Fibroblast of lung (primary cell): Measurements from ENCODE around the gene FOSL2. TPM values are rescaled to one million over a fixed set of nuclear protein-coding genes. Genes with fewer than 3 reads are reported as not detected.

ENCODE experiments used
- DNase-seq, 2 donors: peaks; one replicate each; pipeline versions ENCODE4 v3.0.0 to v3.0.0-alpha.2; 2010; ENCODE audit warnings: low read depth in 2 of 2
- H2AFZ ChIP-seq: 2 replicates; pipeline ENCODE4 v1.5.1; 2012; ENCODE audit warnings: low read length, control low read depth, inconsistent platforms
- H3K27ac ChIP-seq: 2 replicates; pipeline ENCODE4 v1.5.1; 2011; ENCODE audit warnings: low read length, control low read depth; ENCODE audit not compliant: insufficient read depth
- H3K27me3 ChIP-seq: 2 replicates; pipeline ENCODE4 v1.5.1; 2011; ENCODE audit warnings: mild to moderate bottlenecking, low read length; ENCODE audit not compliant: control insufficient read depth, insufficient read depth
- H3K36me3 ChIP-seq: 2 replicates; pipeline ENCODE4 v1.5.1; 2011; ENCODE audit warnings: low read length; ENCODE audit not compliant: control insufficient read depth, insufficient read depth
- H3K4me1 ChIP-seq: 2 replicates; pipeline ENCODE4 v1.5.1; 2011; ENCODE audit warnings: low read length; ENCODE audit not compliant: control insufficient read depth, insufficient read depth; ENCODE audit errors: extremely low read depth
- H3K4me2 ChIP-seq: 2 replicates; pipeline ENCODE4 v1.5.1; 2011; ENCODE audit warnings: low read length, control low read depth; ENCODE audit not compliant: insufficient read depth; ENCODE audit errors: extremely low read depth
- H3K4me3 ChIP-seq, 4 experiments: fragments of 200-600 bp in 1 of 4; sonication (generic) in 1 of 4; replicated peaks in 1 of 4; 2 replicates each; pipeline ENCODE4 v1.5.1; 2011 to 2016; ENCODE audit warnings: low read length in 4 of 4, low read depth in 3 of 4, mild to moderate bottlenecking in 3 of 4, control low read depth in 2 of 4, inconsistent platforms in 1 of 4, mixed read lengths in 1 of 4; ENCODE audit not compliant: insufficient read depth in 1 of 4; ENCODE audit errors: control extremely low read depth in 1 of 4
- H3K79me2 ChIP-seq: 2 replicates; pipeline ENCODE4 v1.5.1; 2012; ENCODE audit warnings: mild to moderate bottlenecking, low read length, inconsistent platforms; ENCODE audit not compliant: control insufficient read depth, insufficient read depth
- H3K9ac ChIP-seq: 2 replicates; pipeline ENCODE4 v1.5.1; 2011; ENCODE audit warnings: mild to moderate bottlenecking, low read length, control low read depth; ENCODE audit not compliant: insufficient read depth
- H3K9me3 ChIP-seq: 2 replicates; pipeline ENCODE4 v1.5.1; 2012; ENCODE audit warnings: low read depth, low read length; ENCODE audit not compliant: control insufficient read depth, insufficient read depth
- H4K20me1 ChIP-seq: 2 replicates; pipeline ENCODE4 v1.5.1; 2011; ENCODE audit warnings: low read length; ENCODE audit not compliant: control insufficient read depth, insufficient read depth; ENCODE audit errors: extremely low read depth
- CTCF ChIP-seq, 2 donors: IDR thresholded peaks in 1 of 2; conservative IDR thresholded peaks in 1 of 2; 1 replicate in 1 of 2; 2 replicates in 1 of 2; pipeline ENCODE4 v1.5.1; 2011 to 2012; ENCODE audit warnings: low read length in 2 of 2, control low read depth in 1 of 2, inconsistent platforms in 1 of 2, low read depth in 1 of 2, mild to moderate bottlenecking in 1 of 2
- EZH2 ChIP-seq: IDR thresholded peaks from 2 replicates; pipeline ENCODE4 v1.5.1; 2012; ENCODE audit warnings: low read length, control low read depth, mild to moderate bottlenecking; ENCODE audit errors: missing control alignments
- polyA plus RNA-seq, 2 donors: library from polyadenylated mRNA; depleted of rRNA in 1 of 2; stranded (reverse) in 1 of 2; unstranded in 1 of 2; fragments of >200 nt; gene quantifications; 2 replicates each; pipeline ENCODE4 v1.2.1, GENCODE V29; 2011 to 2012; ENCODE audit warnings: missing spikeins in 1 of 2
- total RNA-seq: library from RNA; depleted of rRNA; stranded (reverse); fragments of >200 nt; gene quantifications from 2 replicates; pipeline ENCODE4 v1.2.1, GENCODE V29; 2014

Gene FOSL2
- total and polyA plus RNA-seq, 2 donors (not counting 1 experiment from before 2014, with no cell fraction given), result 58.9 to 83.6 TPM

GRCh38 chr2:28355521-28356094 is 37.0 kb upstream of the FOSL2 start:
- Histone ChIP-seq H4K20me1 (no peaks in the 10 kb centered on the region), H3K4me2 (no peak overlapping the region), H3K27ac (peak overlapping the region; percentile 73), H3K9ac (peak overlapping the region; percentile 42), H3K4me1 (peaks cover 21% of the 10 kb centered on the region), H3K27me3 (no peaks in the 10 kb centered on the region), H3K36me3 (no peaks in the 10 kb centered on the region), H3K9me3 (no peaks in the 10 kb centered on the region), H2AFZ (peak overlapping the region; percentile 84), H3K79me2 (no peaks in the 10 kb centered on the region), H3K4me3 (no peak overlapping the region)
- no peak for DNase-seq
- TF ChIP-seq EZH2 (no peak), CTCF (conservative IDR thresholded peaks at IDR 0.05 in 1 of 2, IDR thresholded peaks at IDR 0.05 in 1 of 2; ENCODE audit: low read depth in 1 of 2, low read length in 2 of 2) (no peak)

DNA sequence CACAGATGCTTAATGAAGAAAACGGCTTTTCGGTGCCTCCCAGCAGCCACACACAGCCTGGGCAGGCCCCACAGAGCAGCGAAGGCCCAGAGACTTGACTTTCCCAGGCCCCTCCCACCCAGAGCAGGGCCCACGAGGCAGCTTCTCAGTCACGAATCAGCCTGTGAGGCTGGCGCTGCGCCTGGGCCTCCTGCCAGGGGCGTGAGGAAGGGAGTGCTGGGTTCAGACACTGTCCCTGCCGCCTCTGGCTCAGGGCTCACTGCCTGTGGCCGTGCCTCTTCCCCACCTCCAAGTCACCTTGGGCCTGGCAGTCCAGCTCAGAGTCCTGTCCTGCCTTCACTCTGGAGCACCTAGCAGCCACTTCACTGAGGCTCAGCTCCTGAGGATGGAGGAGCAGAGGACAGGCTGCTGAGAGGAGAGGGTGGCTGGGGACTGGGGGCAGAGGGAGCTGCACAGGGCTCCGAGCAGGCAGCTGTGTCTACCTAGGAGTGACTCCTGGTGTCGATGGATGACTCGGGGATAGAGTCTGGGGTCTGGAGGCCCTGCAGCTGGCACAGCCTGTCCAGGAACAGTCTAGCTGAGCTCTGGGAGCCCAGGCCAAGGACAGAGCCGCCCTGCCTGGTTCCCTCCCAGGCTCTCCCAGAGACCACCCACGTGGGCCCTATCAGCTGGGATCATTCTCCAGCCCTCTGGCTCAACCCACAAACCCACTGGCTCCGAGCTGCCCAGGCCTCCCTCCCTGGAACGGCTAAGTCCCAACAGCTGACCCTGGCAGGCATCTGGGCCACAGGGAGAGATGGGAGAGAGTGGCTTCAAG is 36.4 kb upstream of the FOSL2 start:
- Histone ChIP-seq H3K9ac (peak overlapping the region; percentile 42), H3K4me2 (no peak overlapping the region), H3K27ac (peak overlapping the region; percentile 73), H3K79me2 (no peaks in the 10 kb centered on the region), H3K27me3 (no peaks in the 10 kb centered on the region), H2AFZ (peak overlapping the region; percentile 84), H3K4me1 (peaks cover 21% of the 10 kb centered on the region), H4K20me1 (no peaks in the 10 kb centered on the region), H3K36me3 (no peaks in the 10 kb centered on the region), H3K4me3 (no peak overlapping the region), H3K9me3 (no peaks in the 10 kb centered on the region)
- DNase-seq, result peak; percentile 81 to 89
- TF ChIP-seq EZH2, result no peak
- TF ChIP-seq CTCF (conservative IDR thresholded peaks at IDR 0.05 in 1 of 2, IDR thresholded peaks at IDR 0.05 in 1 of 2; ENCODE audit: low read depth in 1 of 2, low read length in 2 of 2), result no peak

- Histone ChIP-seq H2AFZ (no peak overlapping the region), H4K20me1 (no peaks in the 10 kb centered on the region), H3K9ac (no peak overlapping the region)
These were observed 35.6 kb upstream of the FOSL2 start for GRCh38 chr2:28357055-28357454.

More at GRCh38 chr2:28357055-28357454, 35.6 kb upstream of the FOSL2 start:
- no peak overlapping the region for H3K4me2 ChIP-seq
- no peaks in the 10 kb centered on the region for H3K79me2 ChIP-seq
- H3K9me3 ChIP-seq, result no peaks in the 10 kb centered on the region
- DNase-seq, result no peak
- TF ChIP-seq EZH2 (no peak), CTCF (conservative IDR thresholded peaks at IDR 0.05 in 1 of 2, IDR thresholded peaks at IDR 0.05 in 1 of 2; ENCODE audit: low read depth in 1 of 2, low read length in 2 of 2) (no peak)
- no peak overlapping the region for H3K4me3 ChIP-seq
- no peaks in the 10 kb centered on the region for H3K36me3 ChIP-seq
- no peak overlapping the region for H3K27ac ChIP-seq
- H3K27me3 ChIP-seq, result no peaks in the 10 kb centered on the region
- peaks cover 19% of the 10 kb centered on the region for H3K4me1 ChIP-seq
